ENCODE results near the gene CLCN7. TPM values are rescaled to one million over a fixed set of nuclear protein-coding genes. Genes with fewer than 3 reads are reported as not detected.

Gene CLCN7
- total RNA-seq, 2 donors from 2014 or later = 44.8 to 63.9 TPM

- H3K4me1 Mint-ChIP-seq = no peaks in the 10 kb centered on the region
- no peak overlapping the region for H3K4me3 Mint-ChIP-seq
- H3K27ac Mint-ChIP-seq = no peak overlapping the region
- H3K36me3 Mint-ChIP-seq (ENCODE audit: low read depth) = peaks cover 27% of the 10 kb centered on the region
- H3K27me3 Mint-ChIP-seq = no peaks in the 10 kb centered on the region
- no peaks in the 10 kb centered on the region for H3K9me3 Mint-ChIP-seq
- ATAC-seq (replicated peaks) = no peak
These were observed 33.8 kb upstream of the CLCN7 start for GRCh38 chr16:1508494-1509187.

- Mint-ChIP-seq H3K4me3 (no peak overlapping the region), H3K27me3 (no peaks in the 10 kb centered on the region), H3K4me1 (no peaks in the 10 kb centered on the region), H3K36me3 (ENCODE audit: low read depth) (peaks cover 24% of the 10 kb centered on the region), H3K9me3 (no peaks in the 10 kb centered on the region), H3K27ac (no peak overlapping the region)
- ATAC-seq (replicated peaks) = no peak
These were observed 31.8 kb upstream of the CLCN7 start for GRCh38 chr16:1506494-1507213.

GRCh38 chr16:1505912-1506311 lies 31.1 kb upstream of the CLCN7 start:
- no peak for ATAC-seq (replicated peaks)
- H3K9me3 Mint-ChIP-seq = no peaks in the 10 kb centered on the region
- no peaks in the 10 kb centered on the region for H3K4me1 Mint-ChIP-seq

GRCh38 chr16:1505073-1505844 lies 30.4 kb upstream of the CLCN7 start:
- Mint-ChIP-seq H3K27ac (no peak overlapping the region), H3K4me1 (no peaks in the 10 kb centered on the region), H3K36me3 (ENCODE audit: low read depth) (peaks cover 17% of the 10 kb centered on the region), H3K4me3 (no peak overlapping the region), H3K27me3 (no peaks in the 10 kb centered on the region), H3K9me3 (no peaks in the 10 kb centered on the region)
- no peak for ATAC-seq (replicated peaks)

More at GRCh38 chr16:1505912-1506311, 31.1 kb upstream of the CLCN7 start:
- Mint-ChIP-seq H3K4me3 (no peak overlapping the region), H3K27ac (no peak overlapping the region), H3K27me3 (no peaks in the 10 kb centered on the region), H3K36me3 (ENCODE audit: low read depth) (peaks cover 20% of the 10 kb centered on the region)

- no peak overlapping the region for H3K27ac Mint-ChIP-seq
These were observed 28.5 kb upstream of the CLCN7 start for GRCh38 chr16:1503110-1503955.

GRCh38 chr16:1502092-1503004 lies 27.5 kb upstream of the CLCN7 start:
- Mint-ChIP-seq H3K27ac (no peak overlapping the region), H3K4me3 (no peak overlapping the region), H3K27me3 (no peaks in the 10 kb centered on the region), H3K4me1 (no peaks in the 10 kb centered on the region), H3K36me3 (ENCODE audit: low read depth) (peaks cover 29% of the 10 kb centered on the region), H3K9me3 (no peaks in the 10 kb centered on the region)
- ATAC-seq (replicated peaks) = no peak

More at GRCh38 chr16:1503110-1503955, 28.5 kb upstream of the CLCN7 start:
- no peaks in the 10 kb centered on the region for H3K27me3 Mint-ChIP-seq
- H3K36me3 Mint-ChIP-seq (ENCODE audit: low read depth) = peaks cover 22% of the 10 kb centered on the region
- no peak overlapping the region for H3K4me3 Mint-ChIP-seq
- H3K9me3 Mint-ChIP-seq = no peaks in the 10 kb centered on the region
- H3K4me1 Mint-ChIP-seq = no peaks in the 10 kb centered on the region
- ATAC-seq (replicated peaks) = no peak

GRCh38 chr16:1501630-1502029 lies 26.8 kb upstream of the CLCN7 start:
- peaks cover 35% of the 10 kb centered on the region for H3K36me3 Mint-ChIP-seq (ENCODE audit: low read depth)
- H3K27me3 Mint-ChIP-seq = no peaks in the 10 kb centered on the region
- no peak overlapping the region for H3K4me3 Mint-ChIP-seq
- ATAC-seq (replicated peaks) = no peak
- no peaks in the 10 kb centered on the region for H3K4me1 Mint-ChIP-seq
- H3K27ac Mint-ChIP-seq = no peak overlapping the region
- no peaks in the 10 kb centered on the region for H3K9me3 Mint-ChIP-seq

- no peak for ATAC-seq (replicated peaks)
- Mint-ChIP-seq H3K27me3 (no peaks in the 10 kb centered on the region), H3K9me3 (no peaks in the 10 kb centered on the region), H3K4me1 (no peaks in the 10 kb centered on the region), H3K27ac (no peak overlapping the region), H3K4me3 (no peak overlapping the region), H3K36me3 (ENCODE audit: low read depth) (peaks cover 37% of the 10 kb centered on the region)
These were observed 25.8 kb upstream of the CLCN7 start for GRCh38 chr16:1500465-1501150.

- no peak for ATAC-seq (replicated peaks)
- Mint-ChIP-seq H3K27ac (no peak overlapping the region), H3K4me3 (no peak overlapping the region), H3K27me3 (no peaks in the 10 kb centered on the region), H3K4me1 (no peaks in the 10 kb centered on the region), H3K36me3 (ENCODE audit: low read depth) (peaks cover 42% of the 10 kb centered on the region), H3K9me3 (no peaks in the 10 kb centered on the region)
These were observed 25.1 kb upstream of the CLCN7 start for GRCh38 chr16:1499756-1500464.

- no peak overlapping the region for H3K27ac Mint-ChIP-seq
- no peaks in the 10 kb centered on the region for H3K4me1 Mint-ChIP-seq
- peaks cover 44% of the 10 kb centered on the region for H3K36me3 Mint-ChIP-seq (ENCODE audit: low read depth)
- H3K27me3 Mint-ChIP-seq = no peaks in the 10 kb centered on the region
- H3K4me3 Mint-ChIP-seq = no peak overlapping the region
- no peak for ATAC-seq (replicated peaks)
- H3K9me3 Mint-ChIP-seq = no peaks in the 10 kb centered on the region
These were observed 24.3 kb upstream of the CLCN7 start for GRCh38 chr16:1498899-1499676.

GRCh38 chr16:1497014-1497598 lies 22.3 kb upstream of the CLCN7 start:
- Mint-ChIP-seq H3K36me3 (ENCODE audit: low read depth) (peaks cover 32% of the 10 kb centered on the region), H3K4me3 (no peak overlapping the region), H3K9me3 (no peaks in the 10 kb centered on the region), H3K4me1 (no peaks in the 10 kb centered on the region), H3K27ac (no peak overlapping the region), H3K27me3 (no peaks in the 10 kb centered on the region)
- ATAC-seq (replicated peaks) = no peak

All from activated T-helper 17 cell treated with anti-CD3 and anti-CD28 coated beads, Interleukin-2, amount 50 U/mL, for 72 hours (primary cell).